Activated effector memory CD4-positive, alpha-beta T cell treated with anti-CD3 and anti-CD28 coated beads, Interleukin-2, amount 50 U/mL, for 16 hours (primary cell): Measurements from ENCODE around the gene CCDC85C.

Source experiments
- DNase-seq: peaks from one replicate; pipeline ENCODE4 v3.0.0-alpha.2; 2020

CCDC85C gene

GRCh38 chr14:99535908-99536778 is 67.9 kb downstream of the CCDC85C start:
- no peak for DNase-seq

- DNase-seq, result no peak
These were observed 68.6 kb downstream of the CCDC85C start for GRCh38 chr14:99535448-99535847.

DNA sequence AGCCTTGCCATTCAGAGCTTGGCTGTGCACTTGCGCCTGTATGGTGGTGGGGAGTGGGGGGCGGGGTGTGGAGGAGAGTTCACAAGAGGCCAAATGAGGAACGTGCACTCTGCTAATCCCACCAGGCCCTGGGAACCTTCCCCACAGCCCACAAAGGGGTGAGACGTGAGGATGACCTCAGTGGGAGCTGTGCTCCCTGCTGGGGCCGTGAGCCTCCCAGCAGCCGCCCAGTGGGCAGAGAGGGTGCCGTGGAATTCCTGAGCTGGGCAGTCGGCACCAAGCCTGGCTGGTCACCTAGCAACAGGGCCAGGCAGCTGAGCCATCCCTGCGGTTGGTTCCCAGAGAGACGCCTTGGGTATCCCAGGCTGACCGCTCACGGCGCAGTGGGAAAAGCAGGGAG is 69.1 kb downstream of the CCDC85C start:
- DNase-seq, result no peak

- DNase-seq, result no peak
These were observed 69.7 kb downstream of the CCDC85C start for GRCh38 chr14:99534333-99534732.

DNA sequence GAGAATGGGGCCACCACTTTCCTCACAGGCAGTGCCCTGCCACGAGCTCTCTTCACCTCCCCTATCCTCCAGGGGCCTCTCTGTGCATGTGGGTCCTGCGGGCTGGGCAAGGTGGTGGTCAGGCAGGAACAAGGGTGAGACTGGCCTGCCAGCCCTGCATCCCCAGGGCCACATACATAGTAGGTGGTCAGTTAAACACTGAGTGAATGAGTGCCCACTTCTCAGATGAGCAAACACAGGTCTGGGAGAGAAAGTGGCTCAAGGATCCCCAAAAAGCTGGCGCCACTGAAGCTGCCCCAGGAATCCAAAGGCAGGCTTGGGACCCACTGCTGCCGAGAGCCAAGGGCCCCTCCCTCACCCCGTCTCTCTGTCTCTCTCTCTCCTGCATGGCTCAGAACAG is 71.7 kb downstream of the CCDC85C start:
- DNase-seq, result no peak

DNA sequence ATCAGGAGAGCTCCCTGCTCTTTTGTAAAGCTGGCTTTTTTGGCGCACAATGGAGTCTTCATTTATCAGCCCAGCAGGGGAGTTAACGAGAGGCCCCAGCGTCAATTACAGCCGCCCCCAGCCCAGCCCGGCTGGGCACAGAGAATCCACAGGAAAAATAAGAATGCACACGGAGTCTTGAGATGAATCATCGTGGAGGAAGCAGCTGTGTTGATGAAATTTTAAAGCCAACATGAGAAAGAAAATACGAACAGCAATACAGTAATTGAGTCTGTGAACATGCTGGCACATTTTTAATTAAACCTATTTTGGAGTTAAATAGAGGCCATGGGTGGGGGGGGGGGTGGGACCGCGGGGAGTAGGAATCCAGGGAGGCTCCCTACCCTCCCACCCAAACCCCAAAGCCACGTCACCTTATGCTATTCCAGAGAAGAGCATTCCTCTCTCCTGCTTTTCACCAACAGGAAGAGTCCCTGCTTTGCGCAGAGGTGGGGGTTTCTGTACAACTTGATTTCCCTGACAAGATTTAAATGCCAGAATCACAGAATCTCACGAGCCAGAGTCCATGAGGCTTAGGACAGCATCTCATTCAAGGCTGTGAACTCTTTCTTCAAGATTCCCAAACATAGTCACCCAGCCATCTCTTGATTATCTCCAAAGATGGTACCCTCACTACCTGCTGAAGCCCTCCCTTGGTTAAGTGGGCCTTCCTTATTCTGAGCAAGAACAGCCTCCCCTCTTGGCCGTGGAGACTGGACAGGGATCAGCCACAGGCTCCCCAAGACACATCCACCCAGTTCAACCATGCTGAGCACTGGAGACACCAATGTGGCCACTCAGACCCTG is 72.5 kb downstream of the CCDC85C start:
- no peak for DNase-seq

GRCh38 chr14:99530407-99531155 is 73.4 kb downstream of the CCDC85C start:
- DNase-seq, result no peak

DNA sequence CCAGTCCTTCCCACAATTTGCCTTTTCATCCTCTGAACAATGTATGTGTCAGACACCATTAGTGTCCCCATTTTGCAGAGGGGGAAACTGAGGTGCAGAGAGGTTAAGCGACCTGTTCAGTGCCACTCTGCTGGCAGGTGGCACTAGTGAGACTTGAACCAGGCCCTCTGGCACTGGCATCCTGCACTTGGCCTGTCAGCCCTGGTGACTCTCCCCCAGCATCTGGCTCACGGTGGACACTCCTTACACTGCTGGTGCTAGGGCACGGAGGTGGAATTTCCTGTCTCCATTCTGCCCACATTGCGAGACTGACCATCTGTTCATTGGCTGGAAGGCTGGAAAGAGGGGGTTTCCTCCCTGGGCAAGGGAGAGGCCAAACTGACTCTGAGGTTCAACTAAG is 74.1 kb downstream of the CCDC85C start:
- no peak for DNase-seq

DNA sequence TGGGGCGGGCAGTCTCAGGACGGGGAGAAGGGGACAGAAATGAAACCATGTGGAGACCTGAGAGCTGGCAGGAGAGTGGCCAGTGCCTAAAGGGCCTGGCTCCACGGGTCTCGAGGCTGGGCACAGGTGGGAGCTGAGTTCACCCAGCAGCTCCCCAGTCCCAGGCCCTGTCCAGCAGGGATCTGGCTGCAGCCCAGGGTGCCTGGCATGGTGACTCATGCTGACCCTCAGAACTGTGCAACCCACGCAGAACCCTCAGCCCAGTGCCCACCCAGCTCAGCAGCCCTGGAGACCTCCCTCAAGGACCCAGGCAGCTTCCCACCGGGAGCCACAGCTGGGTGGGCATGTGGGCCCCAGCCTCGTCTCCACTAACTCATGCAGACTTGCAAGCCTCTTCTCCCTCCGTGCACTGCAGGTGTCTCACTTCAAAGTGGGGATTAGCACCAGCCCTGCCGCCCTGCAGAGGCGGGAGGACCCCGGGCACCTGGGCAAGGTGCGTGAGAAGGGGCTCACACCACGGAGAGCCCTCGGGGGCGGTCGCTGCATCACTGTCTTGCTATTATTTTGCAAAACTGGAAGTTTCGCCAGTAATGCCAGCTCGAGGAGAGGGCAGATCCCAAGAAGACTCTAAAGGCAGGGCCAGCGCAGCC is 76.5 kb downstream of the CCDC85C start:
- DNase-seq, result no peak

GRCh38 chr14:99527026-99527425 is 77.0 kb downstream of the CCDC85C start:
- DNase-seq, result no peak

DNA sequence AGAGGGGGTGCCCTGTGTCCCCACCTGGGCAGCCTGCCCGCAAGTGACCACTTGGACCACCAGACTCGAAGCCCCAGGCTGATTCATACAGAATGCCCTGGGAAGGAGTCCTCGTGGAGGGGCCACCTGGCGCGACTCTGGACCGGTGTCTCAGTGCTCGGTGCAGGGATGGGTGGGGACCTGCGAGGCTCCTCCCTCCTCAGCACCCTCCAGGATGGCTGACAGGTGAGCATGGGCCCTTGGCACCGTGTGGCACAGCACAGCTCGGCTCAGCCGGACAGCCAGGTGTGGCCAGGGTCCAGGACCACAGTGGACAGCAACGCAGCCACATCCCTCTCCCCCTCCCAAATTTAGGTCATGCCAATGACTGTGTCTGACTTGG is 78.3 kb downstream of the CCDC85C start:
- DNase-seq, result no peak

DNA sequence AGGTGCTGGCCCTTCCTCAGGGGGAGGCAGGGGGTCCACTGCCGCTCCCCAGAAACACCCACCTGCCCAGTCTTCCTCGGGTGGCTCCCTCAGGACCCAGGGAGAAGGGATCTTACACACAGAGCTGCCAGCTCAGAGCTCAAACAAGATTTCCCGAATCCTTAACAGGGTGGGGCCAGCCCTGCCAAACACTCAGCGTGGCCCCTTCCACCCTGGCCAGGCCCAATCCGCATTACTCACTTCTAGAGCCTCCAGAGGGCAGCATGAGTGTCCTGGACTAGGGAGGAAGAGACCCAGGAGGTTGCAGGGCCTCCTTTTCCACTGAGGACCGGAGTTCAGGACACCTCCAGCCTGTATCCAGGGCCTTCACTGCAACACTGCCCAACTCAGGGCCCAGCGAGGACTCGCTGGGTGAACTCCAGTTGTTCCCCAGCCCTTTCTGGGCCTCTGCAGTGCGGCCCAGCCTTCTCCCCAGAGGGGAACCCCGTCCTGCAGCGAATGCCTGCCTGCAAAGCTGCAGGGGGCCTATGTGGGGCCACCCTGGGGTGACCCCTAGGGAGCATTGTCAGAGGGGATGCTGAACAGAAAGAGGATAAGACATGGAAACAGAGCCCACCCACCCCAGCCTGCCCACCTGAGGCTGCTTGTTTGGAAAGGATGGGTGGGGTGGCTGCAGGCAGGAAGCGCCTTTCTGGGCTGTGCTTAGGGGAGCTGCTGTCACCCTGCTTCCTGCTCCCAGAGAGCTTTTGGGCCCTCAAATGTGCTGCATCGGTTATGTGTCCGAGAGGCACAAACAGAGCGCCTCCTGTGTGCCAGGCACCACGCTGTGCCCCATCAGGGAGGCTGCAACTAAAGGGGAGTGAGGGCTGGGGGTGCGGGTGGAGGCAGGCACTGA is 79.0 kb downstream of the CCDC85C start:
- no peak for DNase-seq

- DNase-seq, result no peak
These were observed 79.8 kb downstream of the CCDC85C start for GRCh38 chr14:99524091-99524661.

GRCh38 chr14:99523704-99524055 is 80.3 kb downstream of the CCDC85C start:
- DNase-seq, result no peak

DNA sequence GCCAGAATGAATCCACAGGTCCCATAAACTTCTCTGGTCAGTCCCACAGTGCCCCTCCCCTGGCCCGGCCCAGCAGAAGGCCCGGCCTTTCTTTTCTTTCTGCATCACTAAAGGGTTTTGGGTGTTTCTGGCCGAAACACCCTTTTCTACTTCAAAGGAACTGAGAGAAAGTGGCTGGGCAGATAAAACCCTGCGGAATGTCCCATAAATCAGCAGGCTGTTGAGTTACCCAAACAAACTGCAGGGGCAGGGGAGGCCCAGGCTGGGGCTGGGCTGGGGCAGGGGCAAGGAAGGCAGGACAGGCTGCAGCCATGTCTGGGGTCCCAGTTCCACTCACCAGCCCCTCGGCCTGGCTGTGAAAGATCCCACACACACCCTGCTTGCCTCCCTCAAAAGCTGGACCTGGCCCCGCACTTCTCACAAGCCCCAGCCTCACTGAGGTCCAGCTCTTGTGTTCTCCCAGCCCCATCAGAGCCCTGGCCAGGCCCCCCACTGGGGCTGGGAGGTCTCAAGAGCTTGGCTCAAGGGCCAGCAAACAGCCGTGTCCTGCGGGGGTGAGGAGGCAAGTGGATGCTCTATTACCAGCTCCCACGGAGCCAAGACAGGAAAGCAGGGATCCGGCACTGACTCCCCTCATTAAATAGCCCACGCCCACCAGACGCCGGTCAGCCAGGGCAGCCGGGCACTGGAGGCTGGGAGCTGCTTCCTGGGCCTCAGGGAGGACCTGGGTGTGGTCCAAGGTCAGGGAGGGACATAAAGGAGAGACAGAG is 80.9 kb downstream of the CCDC85C start:
- no peak for DNase-seq

GRCh38 chr14:99522457-99522891 is 81.5 kb downstream of the CCDC85C start:
- no peak for DNase-seq

DNA sequence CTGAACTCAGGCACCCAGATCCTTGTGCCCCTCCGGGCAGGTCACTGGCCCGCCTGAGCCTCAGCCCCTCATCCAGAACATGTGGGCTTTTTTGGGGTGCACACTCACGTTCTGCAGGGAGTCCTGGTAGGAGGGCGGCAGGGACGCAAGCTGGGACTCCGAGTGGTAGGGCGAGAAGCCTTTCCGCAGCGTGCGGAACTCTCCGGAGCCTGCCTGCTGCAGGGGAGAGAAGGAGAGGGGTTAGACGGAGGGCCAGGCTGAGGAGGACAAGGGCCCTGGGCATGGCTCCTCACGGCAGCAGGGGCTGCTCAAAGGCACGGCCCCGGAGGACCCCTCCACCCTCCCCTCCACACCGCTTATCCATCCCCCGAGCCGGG is 82.0 kb downstream of the CCDC85C start:
- no peak for DNase-seq

- no peak for DNase-seq
These were observed 82.6 kb downstream of the CCDC85C start for GRCh38 chr14:99521176-99522024.

DNA sequence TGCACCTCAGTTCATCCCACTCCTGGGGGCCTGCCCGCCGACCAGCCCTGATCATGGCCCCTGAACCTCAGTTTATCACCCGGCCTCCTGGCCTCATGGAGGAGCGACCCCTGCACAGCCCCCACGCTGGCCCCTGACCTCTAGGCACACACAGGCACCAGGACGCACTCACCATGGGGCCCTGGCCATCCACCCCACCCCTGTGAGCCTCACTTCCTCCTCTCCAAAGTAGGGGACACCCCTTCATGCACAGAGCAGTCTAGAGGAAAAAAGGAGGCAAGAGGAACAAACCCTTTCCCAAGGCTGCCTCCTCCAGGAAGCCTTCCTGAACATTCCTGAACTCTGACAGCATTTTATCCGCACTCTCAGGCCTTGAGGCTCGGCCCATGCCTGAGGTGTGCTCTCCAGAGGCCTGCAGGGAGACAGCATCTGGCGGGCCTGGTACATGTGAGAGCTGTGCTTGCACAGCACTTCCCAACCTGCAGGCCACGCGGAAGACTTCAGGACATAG is 83.4 kb downstream of the CCDC85C start:
- no peak for DNase-seq
